HepG2 (cell line): Measurements from ENCODE around the gene DAD1. TPM values are rescaled to one million over a fixed set of nuclear protein-coding genes. Genes with fewer than 3 reads are reported as not detected.

ENCODE experiments used
- ARNT2 ChIP-seq: sonication (generic); formaldehyde crosslinking; IDR thresholded peaks from 2 replicates; pipeline ENCODE4 v1.8.0; 2022; ENCODE audit warnings: mild to moderate bottlenecking, low read depth, missing genetic modification reagents, moderate library complexity
- ASH2L ChIP-seq: fragments of 300-600, 200-600 bp; sonication (generic); IDR thresholded peaks from 2 replicates; pipeline ENCODE4 v1.7.0; 2017; ENCODE audit warnings: low read depth, mild to moderate bottlenecking, moderate library complexity, mixed read lengths, low read length; ENCODE audit not compliant: insufficient read length
- EEA1 ChIP-seq: sonication (generic); formaldehyde crosslinking; IDR thresholded peaks from 2 replicates; pipeline ENCODE4 v1.5.1; 2020; ENCODE audit warnings: mild to moderate bottlenecking, missing genetic modification reagents, borderline replicate concordance
- ERF ChIP-seq: IDR thresholded peaks from 2 replicates; pipeline ENCODE4 v1.6.1; 2018; ENCODE audit warnings: missing biosample characterization, missing genetic modification reagents
- FOSL2 ChIP-seq: sonication (generic); formaldehyde crosslinking; IDR thresholded peaks from 2 replicates; pipeline ENCODE4 v1.4.0; 2020; ENCODE audit warnings: missing genetic modification reagents
- HOXA3 ChIP-seq: sonication (generic); formaldehyde crosslinking; IDR thresholded peaks from 2 replicates; pipeline ENCODE4 v1.5.0; 2020; ENCODE audit warnings: missing genetic modification reagents
- JUND ChIP-seq: sonication (generic); formaldehyde crosslinking; IDR thresholded peaks from 2 replicates; pipeline ENCODE4 v1.8.0; 2022; ENCODE audit warnings: mild to moderate bottlenecking, missing genetic modification reagents
- NFKBIZ ChIP-seq: IDR thresholded peaks from 2 replicates; pipeline ENCODE4 v1.6.1; 2018; ENCODE audit warnings: missing genetic modification reagents, missing compliant biosample characterization
- PCBP1 ChIP-seq: fragments of 200-400 bp; formaldehyde crosslinking; IDR thresholded peaks from 2 replicates; pipeline ENCODE4 v1.6.1; 2017; ENCODE audit warnings: mild to moderate bottlenecking, low read depth, low read length, borderline replicate concordance
- PHF8 ChIP-seq: sonication (generic); formaldehyde crosslinking; IDR thresholded peaks from 2 replicates; pipeline ENCODE4 v1.5.0; 2020; ENCODE audit warnings: missing genetic modification reagents
- PLSCR1 ChIP-seq: sonication (generic); formaldehyde crosslinking; IDR thresholded peaks from 2 replicates; pipeline ENCODE4 v1.5.0; 2020; ENCODE audit warnings: missing genetic modification reagents, mild to moderate bottlenecking, borderline replicate concordance
- SAFB2 ChIP-seq: sonication (generic); formaldehyde crosslinking; IDR thresholded peaks from 2 replicates; pipeline ENCODE4 v1.5.1; 2020; ENCODE audit warnings: missing genetic modification reagents, low read depth, mild to moderate bottlenecking, borderline replicate concordance
- TCF7 ChIP-seq: sonication (generic); IDR thresholded peaks from 2 replicates; pipeline ENCODE4 v1.6.1; 2016; ENCODE audit warnings: antibody characterized with exemption, low read depth
- XBP1 ChIP-seq: sonication (generic); formaldehyde crosslinking; IDR thresholded peaks from 2 replicates; pipeline ENCODE4 v1.5.0; 2020; ENCODE audit warnings: missing genetic modification reagents
- ZKSCAN5 ChIP-seq: sonication (generic); formaldehyde crosslinking; IDR thresholded peaks from 2 replicates; pipeline ENCODE4 v1.5.1; 2020; ENCODE audit warnings: mild to moderate bottlenecking, missing genetic modification reagents
- ZNF180 ChIP-seq: sonication (generic); formaldehyde crosslinking; IDR thresholded peaks from 2 replicates; pipeline ENCODE4 v1.4.0; 2020; ENCODE audit warnings: low read depth, missing genetic modification reagents, borderline replicate concordance
- ZNF234 ChIP-seq: sonication (generic); formaldehyde crosslinking; conservative IDR thresholded peaks from 2 replicates; pipeline ENCODE4 v1.5.1; 2020; ENCODE audit warnings: mild to moderate bottlenecking, missing genetic modification reagents
- ZNF263 ChIP-seq: sonication (generic); formaldehyde crosslinking; IDR thresholded peaks from 2 replicates; pipeline ENCODE4 v1.4.0; 2020; ENCODE audit warnings: missing genetic modification reagents
- ZNF296 ChIP-seq: sonication (generic); formaldehyde crosslinking; conservative IDR thresholded peaks from 2 replicates; pipeline ENCODE4 v1.5.0; 2020; ENCODE audit warnings: mild to moderate bottlenecking, missing genetic modification reagents
- ZNF446 ChIP-seq: sonication (generic); formaldehyde crosslinking; IDR thresholded peaks from 2 replicates; pipeline ENCODE4 v1.5.0; 2020; ENCODE audit warnings: mild to moderate bottlenecking, missing genetic modification reagents
- ZNF644 ChIP-seq: IDR thresholded peaks from 2 replicates; pipeline ENCODE4 v1.6.1; 2016; ENCODE audit warnings: low read depth
- ZNF724P ChIP-seq: sonication (generic); formaldehyde crosslinking; IDR thresholded peaks from 2 replicates; pipeline ENCODE4 v1.8.0; 2022; ENCODE audit warnings: missing genetic modification reagents, borderline replicate concordance
- ZNF747 ChIP-seq: sonication (generic); formaldehyde crosslinking; IDR thresholded peaks from 2 replicates; pipeline ENCODE4 v1.8.1; 2023; ENCODE audit warnings: missing genetic modification reagents, mild to moderate bottlenecking, borderline replicate concordance
- ZNF83 ChIP-seq: sonication (generic); formaldehyde crosslinking; IDR thresholded peaks from 2 replicates; pipeline ENCODE4 v1.4.0; 2020; ENCODE audit warnings: missing genetic modification reagents, mild to moderate bottlenecking, borderline replicate concordance
- ZNF883 ChIP-seq: sonication (generic); formaldehyde crosslinking; IDR thresholded peaks from 2 replicates; pipeline ENCODE4 v1.5.1; 2020; ENCODE audit warnings: mild to moderate bottlenecking, missing genetic modification reagents; ENCODE audit errors: not compliant biosample characterization
- polyA plus RNA-seq, 8 experiments: library from polyadenylated mRNA; depleted of rRNA in 3 of 8; stranded (reverse) in 7 of 8; unstranded in 1 of 8; fragments of >200 nt; fragmentation: Illumina TruSeq in 4 of 8; extraction: Trizol in 4 of 8; gene quantifications; 2 replicates each; pipeline versions ENCODE4 v1.2.1 to v1.2.3, GENCODE V29; 2011 to 2016; ENCODE audit warnings: low read depth in 4 of 8, missing spikeins in 1 of 8, mixed read lengths in 1 of 8; ENCODE audit not compliant: insufficient read depth in 1 of 8
- total RNA-seq, 5 experiments: library from RNA; depleted of rRNA; stranded (reverse); fragments of >200 nt; fragmentation: Illumina TruSeq; extraction: Trizol; gene quantifications; 2 replicates each; pipeline ENCODE4 v1.2.3, GENCODE V29; 2016; ENCODE audit warnings: low read depth in 1 of 5
- TF ChIP-seq, protein P1 (sequence below): sonication (generic); formaldehyde crosslinking; IDR thresholded peaks from 2 replicates; pipeline ENCODE4 v1.4.0; 2020; ENCODE audit warnings: missing genetic modification reagents
- TF ChIP-seq, protein P2 (sequence below): sonication (generic); formaldehyde crosslinking; IDR thresholded peaks from 2 replicates; pipeline ENCODE4 v1.4.0; 2020; ENCODE audit warnings: missing genetic modification reagents

DAD1 gene
- total and polyA plus RNA-seq, 2 of the 13 experiments (the other 11 are each of a cell fraction or from before 2014, with no cell fraction given): 558 to 626 TPM

GRCh38 chr14:22556021-22556989 is 32.7 kb downstream of the DAD1 start (continued):
- TF ChIP-seq ZNF83 (CRISPR knock-in tag) (peak; percentile 50; the same call in 1 of the 2 replicates), ERF (CRISPR knock-in tag) (no peak), SAFB2 (CRISPR knock-in tag) (peak; percentile 37; the same call in 1 of the 2 replicates), ZNF446 (CRISPR knock-in tag) (no peak), ZNF296 (CRISPR knock-in tag) (no peak), HOXA3 (CRISPR knock-in tag) (no peak), ZNF747 (CRISPR knock-in tag) (no peak), NFKBIZ (CRISPR knock-in tag) (no peak), EEA1 (CRISPR knock-in tag) (peak; percentile 64; the same call in 1 of the 2 replicates), ASH2L (no peak), FOSL2 (CRISPR knock-in tag) (no peak), PLSCR1 (no peak), ZNF234 (no peak), ZNF644 (CRISPR knock-in tag) (no peak), ARNT2 (CRISPR knock-in tag) (no peak), PCBP1 (no peak), ZNF263 (no peak), TCF7 (no peak), ZNF180 (CRISPR knock-in tag) (no peak), XBP1 (CRISPR knock-in tag) (no peak), JUND (peak; percentile 34; the same call in 1 of the 2 replicates), ZNF883 (CRISPR knock-in tag) (no peak), PHF8 (CRISPR knock-in tag) (no peak), ZNF724P (peak; percentile 13; the same call in 1 of the 2 replicates), ZKSCAN5 (no peak)
- TF ChIP-seq, protein P1, sequence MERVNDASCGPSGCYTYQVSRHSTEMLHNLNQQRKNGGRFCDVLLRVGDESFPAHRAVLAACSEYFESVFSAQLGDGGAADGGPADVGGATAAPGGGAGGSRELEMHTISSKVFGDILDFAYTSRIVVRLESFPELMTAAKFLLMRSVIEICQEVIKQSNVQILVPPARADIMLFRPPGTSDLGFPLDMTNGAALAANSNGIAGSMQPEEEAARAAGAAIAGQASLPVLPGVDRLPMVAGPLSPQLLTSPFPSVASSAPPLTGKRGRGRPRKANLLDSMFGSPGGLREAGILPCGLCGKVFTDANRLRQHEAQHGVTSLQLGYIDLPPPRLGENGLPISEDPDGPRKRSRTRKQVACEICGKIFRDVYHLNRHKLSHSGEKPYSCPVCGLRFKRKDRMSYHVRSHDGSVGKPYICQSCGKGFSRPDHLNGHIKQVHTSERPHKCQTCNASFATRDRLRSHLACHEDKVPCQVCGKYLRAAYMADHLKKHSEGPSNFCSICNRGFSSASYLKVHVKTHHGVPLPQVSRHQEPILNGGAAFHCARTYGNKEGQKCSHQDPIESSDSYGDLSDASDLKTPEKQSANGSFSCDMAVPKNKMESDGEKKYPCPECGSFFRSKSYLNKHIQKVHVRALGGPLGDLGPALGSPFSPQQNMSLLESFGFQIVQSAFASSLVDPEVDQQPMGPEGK (CRISPR knock-in tag): peak; percentile 79
- TF ChIP-seq, protein P2, sequence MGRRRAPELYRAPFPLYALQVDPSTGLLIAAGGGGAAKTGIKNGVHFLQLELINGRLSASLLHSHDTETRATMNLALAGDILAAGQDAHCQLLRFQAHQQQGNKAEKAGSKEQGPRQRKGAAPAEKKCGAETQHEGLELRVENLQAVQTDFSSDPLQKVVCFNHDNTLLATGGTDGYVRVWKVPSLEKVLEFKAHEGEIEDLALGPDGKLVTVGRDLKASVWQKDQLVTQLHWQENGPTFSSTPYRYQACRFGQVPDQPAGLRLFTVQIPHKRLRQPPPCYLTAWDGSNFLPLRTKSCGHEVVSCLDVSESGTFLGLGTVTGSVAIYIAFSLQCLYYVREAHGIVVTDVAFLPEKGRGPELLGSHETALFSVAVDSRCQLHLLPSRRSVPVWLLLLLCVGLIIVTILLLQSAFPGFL (CRISPR knock-in tag): no peak
